ENCODE results near the gene MED16. TPM values are rescaled to one million over a fixed set of nuclear protein-coding genes. Genes with fewer than 3 reads are reported as not detected.

Gene MED16
- total RNA-seq, 4 donors from 2014 or later = 45.1 to 63.9 (median 57.0) TPM

GRCh38 chr19:903266-903797, 10.3 kb upstream of the MED16 start:
- no peak overlapping the region for H3K27ac ChIP-seq
- WGBS = 80% methylated on average over 1 of the region's 32 CpGs
- peaks cover 9% of the 10 kb centered on the region for H3K4me1 ChIP-seq
- no peak for DNase-seq (ENCODE audit: low spot score in 2 of 2)
- H3K27me3 ChIP-seq = no peaks in the 10 kb centered on the region
- no peak for TF ChIP-seq POLR2A (IDR thresholded peaks at IDR 0.05)
- no peak for TF ChIP-seq CTCF (IDR thresholded peaks at IDR 0.05)
- no peak for TF ChIP-seq EP300 (IDR thresholded peaks at IDR 0.05)
- no peak for TF ChIP-seq POLR2AphosphoS5 (IDR thresholded peaks at IDR 0.05)
- no peak overlapping the region for H3K4me3 ChIP-seq
- no peaks in the 10 kb centered on the region for H3K9me3 ChIP-seq
- peaks cover 12% of the 10 kb centered on the region for H3K36me3 ChIP-seq

GRCh38 chr19:902446-903226, 9.6 kb upstream of the MED16 start:
- 86% methylated on average over 14 of the region's 14 CpGs for WGBS
- DNase-seq (ENCODE audit: low spot score in 2 of 2) = no peak
- TF ChIP-seq EP300 (IDR thresholded peaks at IDR 0.05) (no peak), CTCF (IDR thresholded peaks at IDR 0.05) (no peak), POLR2A (IDR thresholded peaks at IDR 0.05) (no peak), POLR2AphosphoS5 (IDR thresholded peaks at IDR 0.05) (no peak)
- Histone ChIP-seq H3K36me3 (peaks cover 15% of the 10 kb centered on the region), H3K9me3 (no peaks in the 10 kb centered on the region), H3K27me3 (no peaks in the 10 kb centered on the region), H3K4me3 (no peak overlapping the region), H3K27ac (no peak overlapping the region), H3K4me1 (peaks cover 8% of the 10 kb centered on the region)

- no peaks in the 10 kb centered on the region for H3K9me3 ChIP-seq
- DNase-seq (ENCODE audit: low spot score in 2 of 2) = no peak
- no peak overlapping the region for H3K27ac ChIP-seq
- WGBS = 95% methylated on average over 4 of the region's 7 CpGs
- H3K4me1 ChIP-seq = peaks cover 4% of the 10 kb centered on the region
- H3K27me3 ChIP-seq = no peaks in the 10 kb centered on the region
- TF ChIP-seq EP300 (IDR thresholded peaks at IDR 0.05) = no peak
- TF ChIP-seq CTCF (IDR thresholded peaks at IDR 0.05) = no peak
- no peak for TF ChIP-seq POLR2AphosphoS5 (IDR thresholded peaks at IDR 0.05)
- TF ChIP-seq POLR2A (IDR thresholded peaks at IDR 0.05) = no peak
- no peak overlapping the region for H3K4me3 ChIP-seq
- peaks cover 21% of the 10 kb centered on the region for H3K36me3 ChIP-seq
Observed at GRCh38 chr19:902093-902370, 9.0 kb upstream of the MED16 start.

GRCh38 chr19:901216-902092, 8.5 kb upstream of the MED16 start:
- no peaks in the 10 kb centered on the region for H3K9me3 ChIP-seq
- H3K36me3 ChIP-seq = peaks cover 21% of the 10 kb centered on the region
- no peak for DNase-seq (ENCODE audit: low spot score in 2 of 2)
- peaks cover 4% of the 10 kb centered on the region for H3K4me1 ChIP-seq
- no peaks in the 10 kb centered on the region for H3K27me3 ChIP-seq
- TF ChIP-seq POLR2AphosphoS5 (IDR thresholded peaks at IDR 0.05) (no peak), EP300 (IDR thresholded peaks at IDR 0.05) (no peak), POLR2A (IDR thresholded peaks at IDR 0.05) (no peak), CTCF (IDR thresholded peaks at IDR 0.05) (no peak)
- 94% methylated on average over 27 of the region's 27 CpGs for WGBS
- H3K27ac ChIP-seq = no peak overlapping the region
- no peak overlapping the region for H3K4me3 ChIP-seq

All from suprapubic skin (tissue), 4 donors.